ENCODE measurements around the gene MPRIP.

DNA sequence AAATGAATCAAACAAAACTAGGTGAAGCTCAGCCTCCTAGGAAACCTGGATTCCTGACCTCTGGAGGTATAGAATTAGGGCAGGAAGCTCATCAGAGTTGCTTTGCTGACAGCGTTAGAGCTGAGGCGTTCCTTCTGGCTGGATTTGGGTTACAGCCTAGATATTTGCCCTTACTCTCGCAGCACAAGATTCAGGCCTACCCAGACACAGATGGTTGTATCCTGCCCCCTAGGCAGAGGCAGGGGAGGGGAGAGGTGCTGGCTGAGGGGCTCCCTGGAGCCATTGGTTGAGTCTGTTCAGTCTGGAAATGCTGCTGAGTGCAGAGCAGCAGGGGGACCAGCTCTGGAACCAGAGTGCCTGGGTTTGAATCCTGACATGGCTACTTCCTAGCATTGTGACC is 78.4 kb downstream of the MPRIP start:
- TF ChIP-seq CTCF (IDR thresholded peaks at IDR 0.05 in 2 of 3, conservative IDR thresholded peaks at IDR 0.05 in 1 of 3; ENCODE audit: borderline replicate concordance in 1 of 3, insufficient read depth in 1 of 3, low read depth in 2 of 3, low read length in 2 of 3) (no peak), SIN3A (IDR thresholded peaks at IDR 0.05; ENCODE audit: low read depth) (no peak), EZH2 (IDR thresholded peaks at IDR 0.05) (no peak), SRF (IDR thresholded peaks at IDR 0.05; ENCODE audit: low read depth) (no peak)
